ENCODE data around the gene ZYG11A. TPM values are rescaled to one million over a fixed set of nuclear protein-coding genes. Genes with fewer than 3 reads are reported as not detected.

Gene ZYG11A
- total RNA-seq, 1 donor from 2014 or later: 0.30 TPM

DNA sequence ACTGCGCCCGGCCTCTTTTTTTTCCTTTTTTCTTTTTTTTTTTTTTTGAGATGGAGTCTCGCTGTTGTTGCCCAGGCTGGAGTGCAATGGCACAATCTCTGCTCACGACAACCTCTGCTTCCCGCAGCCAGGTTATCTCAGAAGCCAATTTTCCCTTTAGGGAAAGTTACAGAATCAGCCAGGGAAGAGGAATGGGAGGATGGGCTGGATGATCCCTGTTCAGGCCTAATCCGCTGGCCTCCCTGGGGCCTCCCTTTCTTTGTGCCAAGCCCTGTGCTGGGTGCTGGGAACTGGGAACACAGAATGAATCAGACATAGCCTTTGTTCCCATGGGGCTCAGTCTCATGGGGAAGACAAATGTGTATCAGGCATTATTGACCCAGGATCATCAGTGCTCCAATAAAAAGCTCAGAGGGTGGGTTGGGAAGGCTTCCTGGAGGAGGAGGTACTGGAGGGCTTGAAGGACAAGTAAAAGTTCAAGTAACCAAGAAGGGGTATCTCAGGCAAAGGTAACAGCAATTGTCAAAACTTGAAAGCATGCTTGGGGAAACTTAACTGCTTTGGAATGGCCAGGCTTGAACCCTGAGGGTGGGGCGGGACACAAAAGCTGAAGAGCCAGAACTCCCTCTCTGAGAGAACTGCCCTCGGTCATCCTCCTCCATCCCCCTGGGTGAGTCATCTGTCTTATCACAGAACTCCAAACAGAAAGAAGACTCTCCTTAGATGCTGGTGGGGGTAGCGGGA is 64.7 kb downstream of the ZYG11A start:
- Histone ChIP-seq H3K79me2 (ENCODE audit: insufficient read depth, low read length) (no peaks in the 10 kb centered on the region), H4K20me1 (ENCODE audit: insufficient read depth, low read length) (no peaks in the 10 kb centered on the region), H3K4me3 (ENCODE audit: insufficient read depth, low read depth, low read length) (no peak overlapping the region), H3K4me2 (ENCODE audit: low read length) (no peak overlapping the region), H3K9me3 (ENCODE audit: insufficient read depth, low read depth, low read length) (no peaks in the 10 kb centered on the region), H3K9ac (ENCODE audit: low read length) (no peak overlapping the region), H3K36me3 (ENCODE audit: insufficient read depth, low read length) (no peaks in the 10 kb centered on the region), H3K27ac (ENCODE audit: low read depth, low read length) (no peak overlapping the region), H3K27me3 (ENCODE audit: insufficient read depth, low read length) (no peaks in the 10 kb centered on the region), H3K4me1 (ENCODE audit: insufficient read depth, low read length) (no peaks in the 10 kb centered on the region), H2AFZ (ENCODE audit: low read depth, low read length) (no peak overlapping the region)
- Mint-ChIP-seq H3K9me3 (ENCODE audit: unreplicated experiment) (no peaks in the 10 kb centered on the region), H3K4me1 (ENCODE audit: low read depth, unreplicated experiment) (peaks cover 2% of the 10 kb centered on the region), H3K36me3 (ENCODE audit: low read depth, unreplicated experiment) (no peaks in the 10 kb centered on the region), H3K4me3 (ENCODE audit: unreplicated experiment) (no peak overlapping the region), H3K27me3 (ENCODE audit: low read depth, unreplicated experiment) (peaks cover 6% of the 10 kb centered on the region), H3K27ac (ENCODE audit: unreplicated experiment) (no peak overlapping the region)
- TF ChIP-seq EZH2 (IDR thresholded peaks at IDR 0.05; ENCODE audit: insufficient read depth, low read length): no peak
- TF ChIP-seq CTCF (IDR thresholded peaks at IDR 0.05; ENCODE audit: insufficient read depth, low read depth, low read length): no peak
- FAIRE-seq: no peak
- DNase-seq (ENCODE audit: low read depth): no peak

DNA sequence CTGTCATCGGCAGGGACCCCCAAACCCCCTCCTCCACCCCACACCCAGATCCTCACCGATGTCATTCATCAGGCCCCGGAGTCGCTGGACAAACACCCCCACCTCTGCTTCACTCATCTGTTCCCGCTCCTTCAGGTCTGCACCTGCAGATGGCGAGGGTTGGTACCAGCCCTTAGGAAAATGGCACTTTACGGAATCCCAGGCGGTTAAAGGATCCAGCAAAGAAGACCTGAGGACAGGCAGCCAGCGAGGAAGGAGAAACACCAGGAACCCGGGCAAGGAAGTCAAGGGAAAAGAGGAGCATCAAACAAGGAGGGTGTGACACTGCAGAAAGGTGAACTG is 65.2 kb downstream of the ZYG11A start:
- H3K4me1 Mint-ChIP-seq (ENCODE audit: low read depth, unreplicated experiment): peaks cover 2% of the 10 kb centered on the region
- no peak overlapping the region for H2AFZ ChIP-seq (ENCODE audit: low read depth, low read length)
- no peaks in the 10 kb centered on the region for H3K36me3 ChIP-seq (ENCODE audit: insufficient read depth, low read length)
- H3K4me3 Mint-ChIP-seq (ENCODE audit: unreplicated experiment): no peak overlapping the region
- no peak overlapping the region for H3K4me3 ChIP-seq (ENCODE audit: insufficient read depth, low read depth, low read length)
- H3K79me2 ChIP-seq (ENCODE audit: insufficient read depth, low read length): no peaks in the 10 kb centered on the region
- H3K27ac ChIP-seq (ENCODE audit: low read depth, low read length): no peak overlapping the region
- no peak overlapping the region for H3K4me2 ChIP-seq (ENCODE audit: low read length)
- H4K20me1 ChIP-seq (ENCODE audit: insufficient read depth, low read length): no peaks in the 10 kb centered on the region
- no peaks in the 10 kb centered on the region for H3K9me3 ChIP-seq (ENCODE audit: insufficient read depth, low read depth, low read length)
- DNase-seq (ENCODE audit: low read depth): no peak
- H3K4me1 ChIP-seq (ENCODE audit: insufficient read depth, low read length): no peaks in the 10 kb centered on the region
- no peak overlapping the region for H3K9ac ChIP-seq (ENCODE audit: low read length)
- H3K27me3 ChIP-seq (ENCODE audit: insufficient read depth, low read length): no peaks in the 10 kb centered on the region
- H3K27me3 Mint-ChIP-seq (ENCODE audit: low read depth, unreplicated experiment): peaks cover 6% of the 10 kb centered on the region
- no peaks in the 10 kb centered on the region for H3K36me3 Mint-ChIP-seq (ENCODE audit: low read depth, unreplicated experiment)
- FAIRE-seq: no peak
- no peaks in the 10 kb centered on the region for H3K9me3 Mint-ChIP-seq (ENCODE audit: unreplicated experiment)
- H3K27ac Mint-ChIP-seq (ENCODE audit: unreplicated experiment): no peak overlapping the region
- no peak for TF ChIP-seq CTCF (IDR thresholded peaks at IDR 0.05; ENCODE audit: insufficient read depth, low read depth, low read length)
- TF ChIP-seq EZH2 (IDR thresholded peaks at IDR 0.05; ENCODE audit: insufficient read depth, low read length): no peak

DNA sequence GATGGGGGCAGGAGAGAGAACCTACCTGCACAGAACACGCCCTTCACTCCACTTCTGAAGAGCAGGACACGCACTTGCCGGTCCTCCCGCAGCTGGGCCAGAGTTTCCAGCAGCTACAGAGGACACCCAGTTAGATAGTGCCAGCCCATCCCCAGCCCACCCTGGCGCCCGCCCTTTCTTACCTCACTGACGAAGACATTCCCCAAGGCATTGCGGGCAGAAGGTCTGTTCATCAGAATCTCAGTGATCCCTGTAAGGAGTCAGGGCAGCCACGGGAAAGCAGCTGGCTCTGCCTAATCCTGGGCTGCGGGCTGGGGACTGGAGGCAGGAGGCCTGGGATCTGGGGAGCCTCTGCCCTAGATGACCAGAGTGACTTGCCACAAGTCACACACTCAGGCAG is 69.0 kb downstream of the ZYG11A start:
- no peak overlapping the region for H2AFZ ChIP-seq (ENCODE audit: low read depth, low read length)
- FAIRE-seq: no peak
- peaks cover 2% of the 10 kb centered on the region for H3K36me3 Mint-ChIP-seq (ENCODE audit: low read depth, unreplicated experiment)

More for the DNA sequence above, 69.0 kb downstream of the ZYG11A start:
- H3K9me3 Mint-ChIP-seq (ENCODE audit: unreplicated experiment): no peaks in the 10 kb centered on the region
- Histone ChIP-seq H3K4me3 (ENCODE audit: insufficient read depth, low read depth, low read length) (no peak overlapping the region), H3K4me2 (ENCODE audit: low read length) (no peak overlapping the region), H3K4me1 (ENCODE audit: insufficient read depth, low read length) (no peaks in the 10 kb centered on the region), H3K36me3 (ENCODE audit: insufficient read depth, low read length) (no peaks in the 10 kb centered on the region), H3K9me3 (ENCODE audit: insufficient read depth, low read depth, low read length) (no peaks in the 10 kb centered on the region), H4K20me1 (ENCODE audit: insufficient read depth, low read length) (no peaks in the 10 kb centered on the region), H3K27ac (ENCODE audit: low read depth, low read length) (no peak overlapping the region), H3K9ac (ENCODE audit: low read length) (no peak overlapping the region), H3K27me3 (ENCODE audit: insufficient read depth, low read length) (no peaks in the 10 kb centered on the region), H3K79me2 (ENCODE audit: insufficient read depth, low read length) (no peaks in the 10 kb centered on the region)
- no peak overlapping the region for H3K27ac Mint-ChIP-seq (ENCODE audit: unreplicated experiment)
- DNase-seq (ENCODE audit: low read depth): no peak
- no peak overlapping the region for H3K4me3 Mint-ChIP-seq (ENCODE audit: unreplicated experiment)
- H3K4me1 Mint-ChIP-seq (ENCODE audit: low read depth, unreplicated experiment): peaks cover 2% of the 10 kb centered on the region
- no peak for TF ChIP-seq EZH2 (IDR thresholded peaks at IDR 0.05; ENCODE audit: insufficient read depth, low read length)
- no peak for TF ChIP-seq CTCF (IDR thresholded peaks at IDR 0.05; ENCODE audit: insufficient read depth, low read depth, low read length)
- peaks cover 4% of the 10 kb centered on the region for H3K27me3 Mint-ChIP-seq (ENCODE audit: low read depth, unreplicated experiment)

Data from astrocyte (in vitro differentiated cells and primary cell).